Measurements from ENCODE around the gene CRYBG3.
"Not testable (repeated sequence)": the region's sequence is repeated elsewhere in the genome, so short reads cannot be mapped to it uniquely, and the experiment has no call there.

The CRYBG3 gene

DNA sequence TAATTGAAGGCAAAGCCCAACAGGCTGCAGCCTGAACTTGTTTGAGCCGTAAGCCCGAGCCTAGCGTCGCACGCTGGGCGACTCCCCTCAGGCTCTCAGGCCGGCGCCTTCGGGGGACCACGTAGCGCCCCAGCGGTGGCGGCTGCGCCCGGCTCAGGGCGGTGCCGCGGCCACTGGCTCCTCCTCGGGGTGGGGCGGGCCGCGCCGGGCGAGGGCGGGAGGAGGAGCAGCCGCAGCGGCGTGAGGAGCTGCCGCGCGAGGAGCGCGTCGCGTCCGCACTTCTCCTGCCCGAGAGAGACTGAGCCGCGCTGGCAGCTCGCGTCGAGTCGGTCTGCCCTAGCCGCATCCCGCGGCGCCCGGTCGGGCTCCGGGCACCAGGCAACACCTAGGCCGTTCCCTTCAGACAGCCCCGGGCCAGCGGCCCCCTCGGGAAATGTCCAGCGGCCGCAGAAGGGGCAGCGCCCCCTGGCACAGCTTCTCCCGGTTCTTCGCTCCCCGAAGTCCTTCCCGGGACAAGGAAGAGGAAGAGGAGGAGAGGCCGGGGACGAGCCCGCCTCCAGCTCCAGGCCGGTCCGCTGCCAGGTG is at the start of gene CRYBG3:
TSS of gene CRYBG3 (plus strand) at position 238 of the 585 bp plus-strand sequence. CDS start at position 434, 196 bp downstream.
- peak; percentile 57 to 72 for DNase-seq

DNA sequence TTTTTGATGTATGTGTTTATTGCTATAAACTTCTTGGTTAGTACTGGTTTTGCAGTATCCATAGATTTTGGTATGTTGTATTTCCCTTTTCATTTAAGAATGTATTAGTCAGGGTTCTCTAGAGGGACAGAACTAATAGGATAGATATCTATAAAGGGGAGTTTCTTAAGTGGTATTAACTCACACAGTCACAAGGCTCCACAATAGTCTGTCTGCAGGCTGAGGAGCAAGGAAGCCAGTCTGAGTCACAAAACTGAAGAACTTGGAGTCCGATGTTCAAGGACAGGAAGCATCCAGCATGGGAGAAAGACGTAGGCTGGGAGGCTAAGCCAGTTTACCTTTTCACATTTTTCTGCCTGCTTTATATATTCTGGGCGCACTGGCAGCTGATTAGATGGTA is 48.9 kb upstream of the CRYBG3 start:
- no peak for DNase-seq

DNA sequence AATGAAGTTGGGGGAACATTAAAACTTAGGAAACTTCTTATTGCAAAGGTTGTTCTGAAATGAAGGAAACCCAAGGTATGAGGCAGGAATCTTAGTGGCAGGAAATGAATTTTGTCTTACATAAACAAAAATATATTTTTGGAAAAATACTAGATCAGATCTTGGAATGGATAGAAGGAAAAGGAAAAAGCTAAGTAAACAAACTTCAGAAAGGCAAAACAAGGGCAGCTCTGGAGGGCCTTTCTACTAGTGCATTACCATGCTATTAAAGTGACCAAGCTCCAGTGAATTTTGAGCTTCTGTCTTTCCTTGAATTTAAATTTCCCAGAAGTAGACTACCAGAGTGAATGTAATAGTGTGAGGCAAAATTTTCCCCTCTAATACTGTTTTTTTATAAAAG is 43.7 kb upstream of the CRYBG3 start:
- no peak for DNase-seq

DNA sequence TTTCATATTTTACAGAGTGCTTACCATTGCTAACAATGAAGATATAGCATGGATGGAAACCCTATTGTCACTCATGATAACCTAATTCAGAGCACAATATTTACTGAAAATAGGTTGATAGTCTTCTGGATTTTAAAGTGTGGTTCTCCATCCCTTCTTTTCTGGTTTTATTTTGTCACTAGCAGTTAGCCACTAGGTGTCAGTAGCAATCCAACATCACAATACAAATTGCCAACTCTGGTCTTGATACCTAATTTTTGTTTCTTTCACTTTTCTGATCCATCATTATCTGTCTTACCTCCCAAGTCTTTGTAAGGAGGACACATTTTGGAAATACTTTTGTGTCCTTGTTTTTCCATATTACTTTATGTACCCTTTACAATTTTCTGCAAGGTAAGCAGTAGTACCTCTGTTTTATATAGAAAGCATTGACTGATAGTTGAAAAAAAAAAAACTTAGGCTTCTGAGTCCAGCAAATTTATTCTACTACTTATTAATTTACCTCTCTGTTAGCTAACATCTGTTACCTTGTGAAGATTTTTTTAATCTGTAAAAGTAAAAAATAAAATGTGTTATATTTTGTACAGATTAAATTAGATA is 28.3 kb upstream of the CRYBG3 start:
- peak in 1 of 2 experiments; percentile 8 for DNase-seq

DNA sequence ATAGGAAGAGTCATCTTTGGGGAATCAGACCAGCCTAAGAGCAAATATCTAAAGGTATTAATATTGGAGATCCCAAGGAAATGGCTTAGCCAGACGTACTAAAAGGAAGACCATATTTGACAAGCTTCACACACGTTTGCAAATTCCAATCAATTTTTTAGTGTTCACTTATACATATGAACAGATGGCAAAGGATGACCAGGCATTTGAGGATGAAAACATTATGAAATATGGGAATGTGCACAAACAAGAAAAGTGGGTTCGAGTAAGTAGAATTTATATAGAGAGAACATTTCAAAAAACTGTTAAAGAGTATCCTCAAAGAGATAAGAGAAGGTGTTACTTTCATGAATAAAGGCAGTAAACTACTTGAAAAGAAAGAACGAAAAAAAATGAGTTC is 25.9 kb upstream of the CRYBG3 start:
- DNase-seq = no peak

DNA sequence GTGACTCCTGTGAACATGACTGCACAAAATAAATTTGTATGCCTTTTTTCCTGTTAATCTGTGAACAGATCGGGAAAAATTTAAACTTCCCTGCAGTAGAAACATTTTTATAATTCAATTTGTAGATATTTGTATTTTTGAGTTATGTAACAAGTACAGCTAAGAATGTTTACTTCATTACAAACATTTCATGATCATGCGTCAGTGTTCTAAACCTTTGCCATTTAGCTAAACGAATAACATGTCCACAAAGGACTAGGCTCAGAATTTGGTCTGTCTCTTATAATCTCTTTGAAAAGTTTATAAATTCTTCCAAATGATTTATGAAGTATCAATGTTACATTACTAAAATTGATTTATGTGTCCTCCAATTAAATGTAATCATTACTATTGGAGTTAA is 17.3 kb upstream of the CRYBG3 start:
- DNase-seq = no peak

DNA sequence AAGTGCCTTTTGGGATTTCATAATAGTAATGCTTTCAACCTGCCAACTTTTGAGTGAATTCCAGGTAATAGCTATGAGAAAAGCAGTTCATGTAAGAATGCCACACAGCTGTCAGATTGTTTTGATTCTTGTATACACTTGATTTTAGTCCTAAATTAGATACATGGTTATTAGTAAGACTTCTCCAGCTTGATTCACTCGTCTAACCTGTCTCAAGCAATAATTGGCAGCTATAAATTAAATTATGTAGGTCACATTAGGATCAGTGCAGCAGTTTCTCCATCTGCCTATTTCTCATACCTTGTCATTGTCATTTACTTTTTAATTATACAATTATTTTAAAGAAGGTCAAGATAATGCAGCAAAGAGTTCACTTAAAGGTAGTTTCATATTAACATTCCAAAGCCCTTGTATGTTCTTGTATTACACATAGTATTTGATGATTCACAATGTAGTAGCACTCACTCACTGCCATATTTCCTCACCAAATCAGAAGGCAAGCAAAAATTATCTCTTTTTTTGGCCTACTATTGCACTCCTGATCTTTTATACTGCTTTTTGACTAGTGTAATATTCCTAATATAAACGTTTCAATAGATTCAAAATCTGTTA is 10.9 kb upstream of the CRYBG3 start:
- DNase-seq = no peak

DNA sequence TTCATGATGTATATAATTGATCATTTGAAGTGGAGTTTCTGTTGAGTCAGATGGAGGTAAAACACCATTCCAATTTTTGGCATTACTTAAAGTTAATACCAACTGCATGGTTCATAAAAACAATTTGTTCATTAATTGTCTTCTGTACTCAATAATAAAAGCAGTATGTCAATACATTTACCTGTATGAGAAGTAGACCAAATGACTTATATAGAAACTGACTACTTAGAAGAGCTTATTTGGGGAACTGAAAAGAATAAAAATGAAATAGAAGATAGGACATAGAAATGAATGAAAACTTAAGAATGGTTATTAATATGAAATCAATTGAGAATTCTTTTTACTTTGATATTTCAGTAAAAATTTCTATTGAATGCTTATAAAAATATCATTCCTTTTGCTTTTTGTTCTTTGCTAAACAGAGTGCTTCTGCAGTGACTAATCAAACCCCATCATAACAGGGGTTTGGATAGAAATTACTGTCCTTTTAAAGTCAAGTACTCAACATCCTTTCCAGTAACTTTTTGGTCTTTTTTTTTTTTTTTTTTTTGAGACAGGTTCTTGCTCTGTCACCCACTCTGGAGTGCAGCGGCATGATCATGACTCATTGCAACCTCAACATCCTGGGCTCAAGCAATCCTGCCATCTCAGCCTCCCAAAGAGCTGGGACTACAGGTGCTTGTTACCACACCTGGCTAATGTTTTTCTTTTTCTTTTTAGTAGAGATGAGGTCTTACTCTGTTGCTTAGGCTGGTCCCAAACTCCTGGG is 6.5 kb upstream of the CRYBG3 start:
- DNase-seq = no peak

DNA sequence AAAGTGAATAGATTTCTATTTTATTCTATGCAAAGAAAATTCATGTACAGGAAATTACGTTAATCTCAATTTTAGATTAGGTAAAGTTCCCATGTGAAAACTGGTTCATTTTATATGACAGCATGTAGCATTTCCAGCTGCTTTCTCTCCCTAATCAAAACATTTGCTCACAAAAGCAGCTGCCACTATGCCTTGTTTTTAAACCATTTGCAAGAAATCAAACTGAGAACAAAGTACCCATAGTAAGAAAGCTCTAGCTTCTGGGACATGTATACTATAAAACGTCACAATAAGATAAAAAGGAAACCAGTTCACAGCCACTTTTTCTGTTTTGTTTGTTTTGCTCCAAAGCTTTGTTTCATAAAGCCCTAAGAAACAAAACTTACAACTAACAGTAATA is 5.0 kb upstream of the CRYBG3 start:
- no peak for DNase-seq

DNA sequence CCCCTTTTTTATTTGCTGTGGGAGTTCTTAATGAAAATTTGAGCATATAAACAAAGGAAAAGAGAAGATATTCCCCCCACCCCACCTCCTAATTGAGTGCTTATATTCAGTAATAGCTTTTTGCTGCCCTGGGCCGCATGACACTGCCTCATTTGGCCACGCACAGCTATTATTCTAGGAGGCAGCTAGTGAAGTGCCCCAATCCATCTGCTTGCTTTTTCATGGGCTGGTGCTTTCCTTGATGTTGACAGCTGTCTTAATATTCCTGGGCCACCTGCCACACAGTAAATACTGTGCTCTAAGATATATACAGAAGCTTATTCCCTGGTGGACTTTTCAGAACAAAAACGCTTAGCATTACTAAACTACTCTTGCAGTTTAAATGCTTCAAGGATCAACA is 3.8 kb upstream of the CRYBG3 start:
- peak; percentile 69 to 79 for DNase-seq

DNA sequence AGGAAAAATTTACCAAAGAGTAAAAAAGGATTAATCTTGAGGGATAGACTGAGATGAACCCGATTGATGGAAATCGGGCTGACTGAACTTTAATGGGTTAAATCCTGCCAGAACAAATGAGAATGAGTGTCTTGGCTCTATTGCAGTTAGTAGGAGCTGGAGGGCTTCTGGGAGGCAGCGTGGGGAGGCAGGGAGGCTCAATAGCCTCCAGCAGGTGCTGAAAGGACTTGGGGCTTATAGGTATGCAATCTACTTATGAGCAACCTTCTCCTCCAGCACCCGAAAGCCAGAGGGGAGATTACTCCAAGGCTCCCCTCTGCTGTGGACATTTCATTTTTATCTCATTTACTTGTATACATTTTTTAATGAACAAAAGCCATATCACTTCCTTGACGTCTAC is 1.0 kb upstream of the CRYBG3 start:
- no peak for DNase-seq

DNA sequence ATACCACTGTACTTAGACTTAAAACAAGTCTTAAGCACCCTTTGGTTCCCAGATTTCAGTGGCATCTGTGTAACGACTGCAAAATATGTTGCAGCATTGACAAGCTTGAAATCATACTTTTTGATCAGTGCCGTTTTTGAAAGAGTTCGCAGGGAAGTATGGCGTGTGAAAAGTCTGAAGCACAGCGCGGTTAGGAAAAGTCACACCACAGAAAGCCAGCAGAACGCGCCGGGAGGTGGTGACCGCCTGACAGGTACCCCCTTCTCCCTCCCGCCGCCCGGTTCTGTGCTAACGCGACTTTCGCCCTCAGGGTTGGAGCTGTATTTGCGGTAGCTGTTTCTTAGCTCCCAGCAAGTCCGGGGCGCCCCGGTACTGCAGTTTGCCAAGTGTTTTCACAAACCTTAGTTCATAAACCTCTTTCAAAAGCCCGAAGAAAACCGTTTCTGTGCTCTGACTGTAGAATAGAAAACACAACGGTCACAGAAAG is 481 bp upstream of the CRYBG3 start:
- peak in 1 of 2 experiments; percentile 57 for DNase-seq

DNA sequence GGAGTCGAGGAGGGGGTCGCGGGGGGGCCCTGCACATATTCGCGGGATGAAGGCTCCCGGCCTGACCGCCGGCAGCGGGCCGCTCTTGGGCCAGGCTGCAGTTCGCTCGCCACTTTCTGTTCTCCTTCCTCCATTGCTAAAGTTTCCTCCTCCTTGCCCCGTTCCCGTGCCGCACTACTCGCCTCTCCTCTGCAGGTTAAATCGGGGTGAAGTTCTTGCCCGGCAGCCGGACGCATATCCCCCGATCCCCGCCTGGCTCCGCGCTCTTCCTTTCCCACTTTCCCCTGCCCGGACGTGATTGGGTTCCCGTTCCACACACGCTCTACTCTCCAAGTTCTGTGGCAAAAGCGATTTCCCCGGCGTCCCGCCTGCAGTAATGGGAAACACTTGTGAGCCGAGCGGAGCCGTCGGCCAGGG is 556 bp downstream of the CRYBG3 start:
- peak in 1 of 2 experiments; percentile 6 for DNase-seq

DNA sequence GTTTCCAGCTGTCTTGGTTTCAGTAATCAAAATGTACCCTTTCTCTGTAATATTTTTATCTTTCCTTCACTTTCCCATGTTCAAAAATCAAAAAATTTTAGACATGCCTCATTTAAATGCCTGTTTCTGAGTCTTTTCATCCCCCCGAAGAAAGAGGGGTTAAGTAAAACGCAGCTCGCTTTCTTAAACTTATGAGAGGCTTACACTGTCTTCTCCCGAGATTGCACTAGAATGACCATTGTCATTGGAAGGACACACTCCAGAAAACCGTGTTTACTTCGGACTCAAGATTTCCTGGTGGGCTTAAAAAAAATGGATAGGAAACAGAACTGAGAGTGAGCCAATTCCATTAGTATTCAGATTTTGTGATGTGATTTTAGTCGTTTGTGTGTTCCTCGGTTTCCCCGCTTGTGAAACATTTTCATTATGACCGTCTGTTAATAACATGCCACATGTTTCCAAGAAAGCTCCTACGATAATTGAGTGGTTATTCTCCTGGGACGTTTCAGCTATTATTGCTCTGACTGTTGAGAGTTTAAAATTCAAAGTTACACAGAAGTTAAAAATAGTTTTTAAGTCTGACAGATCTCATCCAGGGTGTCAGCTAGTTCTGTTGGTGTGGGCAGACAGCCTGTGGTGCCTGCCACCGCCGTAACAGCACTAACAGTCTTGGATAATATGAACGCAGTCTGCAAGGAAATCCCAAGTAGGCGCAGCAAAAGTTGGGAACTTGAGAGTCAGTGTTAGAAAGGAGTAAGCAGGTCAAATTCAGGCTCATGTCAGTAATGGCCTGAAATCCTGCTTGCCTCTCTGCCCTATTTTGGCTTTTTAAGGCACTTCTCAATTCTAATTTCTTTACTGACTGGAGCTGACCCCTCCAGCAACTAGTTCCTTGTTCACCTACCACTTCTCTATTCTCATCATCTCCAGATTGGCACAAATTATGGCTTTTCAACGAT is 1.5 kb downstream of the CRYBG3 start:
- no peak for DNase-seq

DNA sequence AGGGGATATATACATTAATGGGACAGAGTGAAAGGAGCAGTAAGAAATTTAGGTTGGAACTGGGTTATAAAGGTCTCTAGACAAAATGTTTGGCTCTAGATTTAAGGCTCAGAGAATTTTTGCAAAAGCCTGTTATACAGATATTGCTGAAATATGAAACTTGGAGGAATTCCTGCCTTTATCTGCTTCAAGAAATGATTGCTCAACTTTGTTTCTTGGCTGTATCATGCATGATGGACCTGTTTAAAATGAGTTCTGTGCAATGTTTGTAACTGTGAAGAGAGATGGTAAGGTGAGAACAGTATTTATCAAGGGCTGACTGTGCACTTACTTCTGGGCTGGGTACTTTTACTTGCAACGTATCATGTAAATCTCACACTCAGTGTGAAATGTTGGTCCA is 3.3 kb downstream of the CRYBG3 start:
- no peak for DNase-seq

DNA sequence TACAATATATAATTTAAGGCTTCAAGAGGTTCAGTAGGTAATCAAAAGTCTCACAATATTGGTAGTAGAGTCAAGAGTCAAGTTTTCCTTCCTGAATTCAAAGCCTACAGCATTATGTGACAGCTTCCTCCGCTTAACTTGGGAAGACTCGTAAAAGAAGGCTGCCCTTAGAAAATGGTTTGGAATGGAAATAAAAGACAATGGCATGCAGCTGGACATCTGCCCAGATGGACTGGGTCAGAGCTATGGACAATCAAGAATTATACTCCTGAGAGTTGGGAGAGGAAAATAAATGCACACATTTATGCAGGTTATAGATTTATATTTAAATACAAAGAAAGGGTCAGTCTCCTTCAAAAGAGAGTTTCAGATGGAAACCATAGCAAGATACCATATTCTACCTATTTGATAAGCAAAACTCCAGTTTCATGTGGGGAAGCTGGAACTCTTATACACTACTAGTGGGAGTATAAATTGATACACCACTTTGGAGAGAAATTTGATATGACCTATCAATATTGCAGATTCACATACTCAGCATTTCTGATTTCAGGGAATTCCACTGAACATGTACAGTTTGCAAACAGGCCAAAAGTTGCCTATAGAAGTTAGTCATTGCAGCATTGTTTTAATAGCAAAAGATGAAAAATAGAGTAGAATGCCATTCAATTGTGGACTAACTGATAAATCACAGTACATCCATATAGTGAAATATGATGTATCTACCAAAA is 6.1 kb downstream of the CRYBG3 start:
- DNase-seq = no peak

DNA sequence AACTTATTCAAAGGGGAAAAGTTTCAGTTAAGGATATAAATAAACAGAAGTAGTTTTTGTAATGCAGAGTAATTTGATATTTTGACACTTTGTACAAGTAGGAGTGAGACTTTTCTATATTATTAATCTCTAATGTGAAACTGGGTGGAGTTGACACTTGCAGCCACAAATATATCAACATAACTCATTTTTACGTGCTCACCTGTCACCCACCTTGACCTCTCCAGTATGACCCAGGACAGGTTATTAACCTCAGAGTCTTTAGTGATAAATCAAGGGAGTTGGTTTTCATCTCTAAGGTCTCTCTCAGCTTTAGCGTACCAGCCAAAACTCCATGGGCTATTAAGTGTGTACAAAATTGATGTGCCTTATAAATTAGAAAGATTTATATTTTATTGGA is 7.4 kb downstream of the CRYBG3 start:
- no peak for DNase-seq

DNA sequence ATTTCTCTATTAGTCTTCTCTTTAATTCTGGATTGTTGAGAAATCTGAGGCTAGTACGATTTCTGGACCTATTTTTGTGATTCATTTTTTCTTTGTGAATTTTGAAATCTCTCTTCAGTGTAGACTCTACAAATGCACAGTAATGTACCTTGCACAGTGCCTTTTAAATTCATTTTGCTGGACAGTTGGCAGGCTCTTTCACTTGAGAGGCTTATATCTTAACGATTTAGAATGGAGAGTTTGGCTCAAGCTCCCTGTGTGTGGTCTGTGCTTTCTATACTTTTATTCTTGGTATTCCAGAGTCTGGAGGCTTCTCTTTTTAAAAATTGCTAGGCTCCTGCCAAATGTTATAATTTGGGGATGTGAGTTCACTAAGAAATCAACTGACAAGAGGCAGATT is 8.8 kb downstream of the CRYBG3 start:
- no peak for DNase-seq

DNA sequence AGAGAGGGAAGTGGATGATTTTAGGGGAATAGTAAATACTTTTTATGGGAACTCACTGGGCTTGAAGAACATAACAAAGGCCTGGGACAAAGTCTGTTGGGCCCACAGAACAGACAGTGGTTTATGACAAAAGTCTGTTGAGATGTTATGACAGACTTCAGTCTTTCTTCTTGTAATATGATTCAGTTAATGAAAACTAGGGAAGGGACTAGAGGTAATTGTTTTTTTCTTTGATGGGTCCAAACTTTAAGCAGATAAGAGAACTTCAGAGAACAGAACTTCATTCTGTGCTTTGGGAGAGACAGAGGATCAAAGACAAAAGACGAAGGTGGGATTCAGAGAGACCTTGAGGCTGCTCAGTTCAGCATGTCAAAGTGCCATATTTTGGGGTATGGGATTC is 9.3 kb downstream of the CRYBG3 start:
- DNase-seq = no peak

DNA sequence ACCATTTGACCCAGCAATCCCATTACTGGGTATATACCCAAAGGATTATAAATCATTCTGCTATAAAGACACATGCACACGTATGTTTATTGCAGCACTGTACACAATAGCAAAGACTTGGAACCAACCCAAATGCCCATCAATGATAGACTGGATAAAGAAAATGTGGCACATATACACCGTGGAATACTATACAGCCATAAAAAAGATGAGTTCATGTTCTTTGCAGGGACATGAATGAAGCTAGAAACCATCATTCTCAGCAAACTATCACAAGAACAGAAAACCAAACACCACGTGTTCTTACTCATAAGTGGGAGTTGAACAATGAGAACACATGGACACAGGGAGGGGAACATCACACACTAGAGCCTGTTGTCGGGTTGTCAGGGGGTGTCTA is 11.4 kb downstream of the CRYBG3 start:
- DNase-seq = not testable (repeated sequence)

DNA sequence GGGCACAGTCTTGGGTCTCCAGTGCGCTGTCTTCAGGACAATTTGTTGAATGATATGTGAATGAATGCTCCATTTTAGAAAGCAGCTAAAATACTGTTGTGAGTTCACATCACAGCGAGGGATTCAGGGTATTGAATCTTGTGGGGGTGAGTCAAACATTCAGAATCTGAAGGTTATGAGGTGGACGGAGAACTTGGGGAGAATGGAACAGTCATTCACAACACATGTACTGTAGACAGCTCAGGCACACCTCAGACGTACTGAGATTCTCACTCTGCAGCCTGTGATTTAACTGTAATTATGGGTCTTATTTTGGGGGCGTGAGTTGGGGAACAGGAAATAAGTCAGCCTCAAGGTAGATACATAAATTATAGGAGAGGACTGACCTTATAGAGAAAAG is 13.9 kb downstream of the CRYBG3 start:
- peak in 1 of 2 experiments; percentile 30 for DNase-seq

DNA sequence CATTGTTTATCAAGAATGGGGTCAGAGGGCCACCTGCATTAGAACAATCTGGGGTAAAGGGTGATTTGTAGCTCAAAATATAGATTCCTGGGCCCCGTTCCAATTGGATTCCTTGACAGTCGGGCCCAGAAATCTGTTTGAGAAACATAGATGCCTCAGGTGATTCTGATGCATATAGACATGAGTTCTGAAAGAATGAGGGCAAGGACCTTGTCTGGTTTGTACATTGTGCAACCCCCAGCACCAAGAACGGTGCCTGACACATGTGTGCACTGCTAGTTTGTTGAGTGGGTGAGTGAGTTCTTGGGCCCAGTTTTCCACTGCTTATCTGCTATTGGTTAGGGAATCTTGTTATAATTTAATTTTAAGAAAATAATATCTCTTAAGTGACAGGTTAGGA is 16.6 kb downstream of the CRYBG3 start:
- DNase-seq = no peak

All from NCI-H187 (cell line).